Suprapubic skin (tissue), 3 donors: ENCODE data around the gene TRIM39.

Experiments used
- POLR2A ChIP-seq, 2 donors: fragments of 450-650 bp; IDR thresholded peaks; one replicate each; pipeline ENCODE4 v1.6.1; 2017; ENCODE audit warnings: antibody characterized with exemption in 2 of 2, mild to moderate bottlenecking in 2 of 2, moderate library complexity in 2 of 2
- TF ChIP-seq, protein P1 (sequence below), 2 donors: fragments of 200-600 bp in 1 of 2; fragments of 450-650 bp in 1 of 2; sonication (generic) in 1 of 2; IDR thresholded peaks; one replicate each; pipeline ENCODE4 v1.5.1; 2016 to 2019; ENCODE audit warnings: antibody characterized with exemption in 2 of 2, mild to moderate bottlenecking in 1 of 2, moderate library complexity in 1 of 2

DNA sequence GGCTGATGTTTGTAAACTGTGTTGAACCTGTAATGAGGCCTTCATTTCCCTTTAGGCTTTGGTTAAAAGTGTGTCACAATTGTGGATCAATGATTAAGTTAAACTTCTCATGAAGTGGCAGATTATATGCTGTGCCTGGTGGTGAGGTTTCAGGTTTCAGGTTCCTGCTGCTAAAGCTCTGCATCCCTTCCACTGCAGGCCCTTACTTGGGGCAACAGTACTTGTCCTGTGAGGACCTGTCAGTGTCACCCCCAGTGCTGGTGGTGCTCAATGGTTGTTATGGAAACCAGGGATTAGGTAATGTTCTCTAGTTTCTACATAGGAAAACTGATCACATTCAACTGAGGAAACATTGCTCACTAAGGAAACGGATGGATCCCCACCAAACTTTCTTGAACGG lies 36.7 kb downstream of the TRIM39 start:
- TF ChIP-seq, protein P1, sequence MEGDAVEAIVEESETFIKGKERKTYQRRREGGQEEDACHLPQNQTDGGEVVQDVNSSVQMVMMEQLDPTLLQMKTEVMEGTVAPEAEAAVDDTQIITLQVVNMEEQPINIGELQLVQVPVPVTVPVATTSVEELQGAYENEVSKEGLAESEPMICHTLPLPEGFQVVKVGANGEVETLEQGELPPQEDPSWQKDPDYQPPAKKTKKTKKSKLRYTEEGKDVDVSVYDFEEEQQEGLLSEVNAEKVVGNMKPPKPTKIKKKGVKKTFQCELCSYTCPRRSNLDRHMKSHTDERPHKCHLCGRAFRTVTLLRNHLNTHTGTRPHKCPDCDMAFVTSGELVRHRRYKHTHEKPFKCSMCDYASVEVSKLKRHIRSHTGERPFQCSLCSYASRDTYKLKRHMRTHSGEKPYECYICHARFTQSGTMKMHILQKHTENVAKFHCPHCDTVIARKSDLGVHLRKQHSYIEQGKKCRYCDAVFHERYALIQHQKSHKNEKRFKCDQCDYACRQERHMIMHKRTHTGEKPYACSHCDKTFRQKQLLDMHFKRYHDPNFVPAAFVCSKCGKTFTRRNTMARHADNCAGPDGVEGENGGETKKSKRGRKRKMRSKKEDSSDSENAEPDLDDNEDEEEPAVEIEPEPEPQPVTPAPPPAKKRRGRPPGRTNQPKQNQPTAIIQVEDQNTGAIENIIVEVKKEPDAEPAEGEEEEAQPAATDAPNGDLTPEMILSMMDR (IDR thresholded peaks at IDR 0.05), result no peak
- no peak for TF ChIP-seq POLR2A (IDR thresholded peaks at IDR 0.05)
